ENCODE results near the gene SARS1. TPM values are rescaled to one million over a fixed set of nuclear protein-coding genes. Genes with fewer than 3 reads are reported as not detected.

The SARS1 gene
- total and polyA plus RNA-seq, 2 of the 13 experiments (the other 11 are each of a cell fraction or from before 2014, with no cell fraction given): 103 to 134 TPM

DNA sequence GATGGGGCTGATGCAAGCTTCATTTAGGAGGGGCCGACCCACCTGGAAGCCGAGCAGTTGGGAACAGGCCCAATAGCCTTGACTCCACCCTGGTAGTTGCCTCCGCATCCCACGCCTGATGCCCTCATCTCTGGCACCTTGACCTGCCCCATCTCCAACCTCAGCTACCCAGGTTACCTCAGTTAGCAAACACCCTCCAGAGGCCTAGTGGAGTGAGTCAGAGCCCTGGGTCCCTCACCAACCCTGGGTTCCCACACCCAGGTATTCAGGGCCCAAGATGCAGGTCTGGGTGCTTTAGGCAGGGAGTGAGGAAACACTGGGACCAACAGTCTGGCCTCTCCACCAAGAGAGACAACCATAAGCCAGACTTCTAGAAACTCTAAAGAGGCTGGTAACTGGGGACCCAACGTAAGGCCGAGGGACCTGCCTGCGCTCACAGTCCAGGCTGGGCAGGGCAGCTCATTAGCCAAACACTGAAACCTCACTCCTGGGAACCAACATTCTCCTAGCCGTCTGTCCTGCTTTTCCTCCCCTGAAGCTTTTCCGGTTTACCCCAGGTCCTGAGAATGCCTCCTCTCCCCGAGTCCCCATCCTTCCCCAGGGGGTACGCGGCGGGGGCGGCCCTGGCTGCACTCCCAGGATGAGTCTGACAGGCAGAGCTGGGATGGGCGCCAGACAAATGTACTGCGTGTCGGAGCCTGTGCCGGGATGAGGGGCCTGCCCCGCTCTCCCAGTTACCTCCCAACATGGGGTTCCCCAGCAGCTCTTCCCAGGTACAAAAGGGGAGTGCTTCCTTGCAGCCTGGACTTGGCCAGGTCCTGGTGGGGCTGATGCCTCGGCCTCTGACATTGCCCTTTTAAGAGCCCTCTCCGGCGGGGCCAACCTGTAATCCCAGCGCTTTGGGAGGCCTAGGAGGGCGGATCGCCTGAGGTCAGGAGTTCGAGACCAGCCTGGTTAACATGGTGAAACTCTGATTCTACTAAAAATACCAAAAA is 26.7 kb downstream of the SARS1 start (continued):
- TF ChIP-seq, protein P1, sequence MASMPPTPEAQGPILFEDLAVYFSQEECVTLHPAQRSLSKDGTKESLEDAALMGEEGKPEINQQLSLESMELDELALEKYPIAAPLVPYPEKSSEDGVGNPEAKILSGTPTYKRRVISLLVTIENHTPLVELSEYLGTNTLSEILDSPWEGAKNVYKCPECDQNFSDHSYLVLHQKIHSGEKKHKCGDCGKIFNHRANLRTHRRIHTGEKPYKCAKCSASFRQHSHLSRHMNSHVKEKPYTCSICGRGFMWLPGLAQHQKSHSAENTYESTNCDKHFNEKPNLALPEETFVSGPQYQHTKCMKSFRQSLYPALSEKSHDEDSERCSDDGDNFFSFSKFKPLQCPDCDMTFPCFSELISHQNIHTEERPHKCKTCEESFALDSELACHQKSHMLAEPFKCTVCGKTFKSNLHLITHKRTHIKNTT (CRISPR knock-in tag; IDR thresholded peaks at IDR 0.05): no peak
- TF ChIP-seq, protein P2, sequence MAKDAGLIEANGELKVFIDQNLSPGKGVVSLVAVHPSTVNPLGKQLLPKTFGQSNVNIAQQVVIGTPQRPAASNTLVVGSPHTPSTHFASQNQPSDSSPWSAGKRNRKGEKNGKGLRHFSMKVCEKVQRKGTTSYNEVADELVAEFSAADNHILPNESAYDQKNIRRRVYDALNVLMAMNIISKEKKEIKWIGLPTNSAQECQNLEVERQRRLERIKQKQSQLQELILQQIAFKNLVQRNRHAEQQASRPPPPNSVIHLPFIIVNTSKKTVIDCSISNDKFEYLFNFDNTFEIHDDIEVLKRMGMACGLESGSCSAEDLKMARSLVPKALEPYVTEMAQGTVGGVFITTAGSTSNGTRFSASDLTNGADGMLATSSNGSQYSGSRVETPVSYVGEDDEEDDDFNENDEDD (CRISPR knock-in tag; IDR thresholded peaks at IDR 0.05; ENCODE audit: borderline replicate concordance): no peak
- TF ChIP-seq AKAP8 (CRISPR knock-in tag; IDR thresholded peaks at IDR 0.05): no peak
- no peak for TF ChIP-seq U2AF1 (optimal IDR thresholded peaks at IDR 0.05; ENCODE audit: low read depth, low read length)
- TF ChIP-seq FLYWCH1 (CRISPR knock-in tag; IDR thresholded peaks at IDR 0.05): no peak
- TF ChIP-seq, protein P3, sequence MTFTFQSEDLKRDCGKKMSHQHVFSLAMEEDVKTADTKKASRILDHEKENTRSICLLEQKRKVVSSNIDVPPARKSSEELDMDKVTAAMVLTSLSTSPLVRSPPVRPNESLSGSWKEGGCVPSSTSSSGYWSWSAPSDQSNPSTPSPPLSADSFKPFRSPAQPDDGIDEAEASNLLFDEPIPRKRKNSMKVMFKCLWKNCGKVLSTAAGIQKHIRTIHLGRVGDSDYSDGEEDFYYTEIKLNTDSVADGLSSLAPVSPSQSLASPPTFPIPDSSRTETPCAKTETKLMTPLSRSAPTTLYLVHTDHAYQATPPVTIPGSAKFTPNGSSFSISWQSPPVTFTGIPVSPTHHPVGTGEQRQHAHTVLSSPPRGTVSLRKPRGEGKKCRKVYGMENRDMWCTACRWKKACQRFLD (CRISPR knock-in tag; IDR thresholded peaks at IDR 0.05; ENCODE audit: borderline replicate concordance): no peak
- TF ChIP-seq, protein P4, sequence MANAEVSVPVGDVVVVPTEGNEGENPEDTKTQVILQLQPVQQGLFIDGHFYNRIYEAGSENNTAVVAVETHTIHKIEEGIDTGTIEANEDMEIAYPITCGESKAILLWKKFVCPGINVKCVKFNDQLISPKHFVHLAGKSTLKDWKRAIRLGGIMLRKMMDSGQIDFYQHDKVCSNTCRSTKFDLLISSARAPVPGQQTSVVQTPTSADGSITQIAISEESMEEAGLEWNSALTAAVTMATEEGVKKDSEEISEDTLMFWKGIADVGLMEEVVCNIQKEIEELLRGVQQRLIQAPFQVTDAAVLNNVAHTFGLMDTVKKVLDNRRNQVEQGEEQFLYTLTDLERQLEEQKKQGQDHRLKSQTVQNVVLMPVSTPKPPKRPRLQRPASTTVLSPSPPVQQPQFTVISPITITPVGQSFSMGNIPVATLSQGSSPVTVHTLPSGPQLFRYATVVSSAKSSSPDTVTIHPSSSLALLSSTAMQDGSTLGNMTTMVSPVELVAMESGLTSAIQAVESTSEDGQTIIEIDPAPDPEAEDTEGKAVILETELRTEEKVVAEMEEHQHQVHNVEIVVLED (CRISPR knock-in tag; IDR thresholded peaks at IDR 0.05; ENCODE audit: borderline replicate concordance): no peak
- TF ChIP-seq, protein P5, sequence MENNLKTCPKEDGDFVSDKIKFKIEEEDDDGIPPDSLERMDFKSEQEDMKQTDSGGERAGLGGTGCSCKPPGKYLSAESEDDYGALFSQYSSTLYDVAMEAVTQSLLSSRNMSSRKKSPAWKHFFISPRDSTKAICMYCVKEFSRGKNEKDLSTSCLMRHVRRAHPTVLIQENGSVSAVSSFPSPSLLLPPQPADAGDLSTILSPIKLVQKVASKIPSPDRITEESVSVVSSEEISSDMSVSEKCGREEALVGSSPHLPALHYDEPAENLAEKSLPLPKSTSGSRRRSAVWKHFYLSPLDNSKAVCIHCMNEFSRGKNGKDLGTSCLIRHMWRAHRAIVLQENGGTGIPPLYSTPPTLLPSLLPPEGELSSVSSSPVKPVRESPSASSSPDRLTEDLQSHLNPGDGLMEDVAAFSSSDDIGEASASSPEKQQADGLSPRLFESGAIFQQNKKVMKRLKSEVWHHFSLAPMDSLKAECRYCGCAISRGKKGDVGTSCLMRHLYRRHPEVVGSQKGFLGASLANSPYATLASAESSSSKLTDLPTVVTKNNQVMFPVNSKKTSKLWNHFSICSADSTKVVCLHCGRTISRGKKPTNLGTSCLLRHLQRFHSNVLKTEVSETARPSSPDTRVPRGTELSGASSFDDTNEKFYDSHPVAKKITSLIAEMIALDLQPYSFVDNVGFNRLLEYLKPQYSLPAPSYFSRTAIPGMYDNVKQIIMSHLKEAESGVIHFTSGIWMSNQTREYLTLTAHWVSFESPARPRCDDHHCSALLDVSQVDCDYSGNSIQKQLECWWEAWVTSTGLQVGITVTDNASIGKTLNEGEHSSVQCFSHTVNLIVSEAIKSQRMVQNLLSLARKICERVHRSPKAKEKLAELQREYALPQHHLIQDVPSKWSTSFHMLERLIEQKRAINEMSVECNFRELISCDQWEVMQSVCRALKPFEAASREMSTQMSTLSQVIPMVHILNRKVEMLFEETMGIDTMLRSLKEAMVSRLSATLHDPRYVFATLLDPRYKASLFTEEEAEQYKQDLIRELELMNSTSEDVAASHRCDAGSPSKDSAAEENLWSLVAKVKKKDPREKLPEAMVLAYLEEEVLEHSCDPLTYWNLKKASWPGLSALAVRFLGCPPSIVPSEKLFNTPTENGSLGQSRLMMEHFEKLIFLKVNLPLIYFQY (CRISPR knock-in tag; IDR thresholded peaks at IDR 0.05; ENCODE audit: borderline replicate concordance): no peak
- no peak for TF ChIP-seq ZNF17 (CRISPR knock-in tag; IDR thresholded peaks at IDR 0.05)
- TF ChIP-seq SRSF9 (IDR thresholded peaks at IDR 0.05; ENCODE audit: borderline replicate concordance, insufficient read depth, low read depth, low read length, poor library complexity, severe bottlenecking): no peak
- peak; percentile 90 for TF ChIP-seq AGO1 (IDR thresholded peaks at IDR 0.05; ENCODE audit: low read depth, low read length, poor library complexity, severe bottlenecking)
- no peak for TF ChIP-seq REXO4 (CRISPR knock-in tag; IDR thresholded peaks at IDR 0.05; ENCODE audit: borderline replicate concordance)
- TF ChIP-seq ZNF598 (CRISPR knock-in tag; IDR thresholded peaks at IDR 0.05; ENCODE audit: borderline replicate concordance): 0 out of 2 replicates have a peak, but pooled peaks have one; percentile 20
- no peak for TF ChIP-seq SSRP1 (CRISPR knock-in tag; IDR thresholded peaks at IDR 0.05)
- no peak for TF ChIP-seq SNAPC2 (CRISPR knock-in tag; IDR thresholded peaks at IDR 0.05)
- TF ChIP-seq ZNF788 (CRISPR knock-in tag; IDR thresholded peaks at IDR 0.05; ENCODE audit: borderline replicate concordance): no peak
- no peak for TF ChIP-seq HNRNPLL (IDR thresholded peaks at IDR 0.05; ENCODE audit: low read depth, low read length, poor library complexity, severe bottlenecking)

Data from HepG2 (cell line).